GM12801 (cell line): ENCODE measurements around the gene JAG1.

ENCODE experiments used
- CTCF ChIP-seq: IDR thresholded peaks from one replicate; pipeline ENCODE4 v1.5.1; 2011; ENCODE audit warnings: control low read depth; ENCODE audit not compliant: insufficient read length; ENCODE audit errors: extremely low read depth

The JAG1 gene

GRCh38 chr20:10659651-10660601, 13.9 kb downstream of the JAG1 start:
- no peak for TF ChIP-seq CTCF

GRCh38 chr20:10658876-10659632, 14.7 kb downstream of the JAG1 start:
- no peak for TF ChIP-seq CTCF

- no peak for TF ChIP-seq CTCF
These were observed 15.6 kb downstream of the JAG1 start for GRCh38 chr20:10658051-10658823.

GRCh38 chr20:10657453-10657852, 16.3 kb downstream of the JAG1 start:
- no peak for TF ChIP-seq CTCF

GRCh38 chr20:10655720-10656669, 17.8 kb downstream of the JAG1 start:
- TF ChIP-seq CTCF = no peak

DNA sequence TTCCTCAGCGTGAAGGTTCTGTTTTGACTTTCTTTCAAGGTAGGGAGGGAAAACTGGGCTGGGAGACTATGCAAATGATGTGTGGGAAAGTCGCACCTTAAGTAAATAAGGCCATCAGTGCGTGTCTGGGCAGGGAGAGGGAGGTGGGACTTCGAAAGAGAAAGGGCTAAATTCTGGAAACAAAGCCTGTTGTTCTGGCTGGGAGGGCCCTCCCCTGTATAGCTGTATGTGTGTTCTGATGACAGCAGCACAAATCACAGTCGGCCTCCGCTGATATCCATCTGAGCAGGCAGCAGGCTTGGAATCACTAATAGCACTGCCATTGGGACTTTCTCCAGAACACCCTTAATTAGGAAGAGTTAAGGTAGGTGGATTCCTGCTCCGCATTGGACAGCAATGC, 19.2 kb downstream of the JAG1 start:
- no peak for TF ChIP-seq CTCF
